Ishikawa (cell line): ENCODE results near the gene NDUFA13.

Source experiments
- CEBPB ChIP-seq: IDR thresholded peaks from 2 replicates; pipeline ENCODE4 v1.6.1; 2012
- CREB1 ChIP-seq: IDR thresholded peaks from 2 replicates; pipeline ENCODE4 v1.6.1; 2012; ENCODE audit warnings: low read depth
- EGR1 ChIP-seq: IDR thresholded peaks from 2 replicates; pipeline ENCODE4 v1.6.1; 2012
- EP300 ChIP-seq: IDR thresholded peaks from 2 replicates; pipeline ENCODE4 v1.6.1; 2012; ENCODE audit warnings: borderline replicate concordance
- FOXM1 ChIP-seq: IDR thresholded peaks from 2 replicates; pipeline ENCODE4 v1.6.1; 2012; ENCODE audit warnings: low read depth, borderline replicate concordance
- MAX ChIP-seq: IDR thresholded peaks from 2 replicates; pipeline ENCODE4 v1.6.1; 2012
- NFIC ChIP-seq: IDR thresholded peaks from 2 replicates; pipeline ENCODE4 v1.6.1; 2012
- RAD21 ChIP-seq: IDR thresholded peaks from 2 replicates; pipeline ENCODE4 v1.6.1; 2012; ENCODE audit warnings: low read depth
- TAF1 ChIP-seq: IDR thresholded peaks from 2 replicates; pipeline ENCODE4 v1.6.1; 2012; ENCODE audit warnings: low read depth, mild to moderate bottlenecking
- TCF12 ChIP-seq: IDR thresholded peaks from 2 replicates; pipeline ENCODE4 v1.6.1; 2012; ENCODE audit warnings: low read depth
- TEAD4 ChIP-seq: IDR thresholded peaks from 2 replicates; pipeline ENCODE4 v1.6.1; 2012
- YY1 ChIP-seq: IDR thresholded peaks from 2 replicates; pipeline ENCODE4 v1.6.1; 2012; ENCODE audit warnings: low read depth
- ZBTB7A ChIP-seq: IDR thresholded peaks from 2 replicates; pipeline ENCODE4 v1.6.1; 2012; ENCODE audit warnings: low read depth
- TF ChIP-seq, protein P1 (sequence below): IDR thresholded peaks from 2 replicates; pipeline ENCODE4 v1.6.1; 2012; ENCODE audit warnings: low read depth, mild to moderate bottlenecking
- TF ChIP-seq, protein P2 (sequence below): IDR thresholded peaks from 2 replicates; pipeline ENCODE4 v1.6.1; 2012

Gene NDUFA13

GRCh38 chr19:19559931-19560330 is 43.9 kb downstream of the NDUFA13 start:
- TF ChIP-seq FOXM1 (no peak), NFIC (no peak), RAD21 (no peak), YY1 (no peak)

GRCh38 chr19:19561946-19562664 is 46.1 kb downstream of the NDUFA13 start:
- TF ChIP-seq FOXM1 (no peak), CREB1 (no peak), EGR1 (no peak), EP300 (no peak), NFIC (no peak), CEBPB (no peak), RAD21 (no peak), MAX (no peak), YY1 (no peak), TCF12 (no peak)
- TF ChIP-seq, protein P1, sequence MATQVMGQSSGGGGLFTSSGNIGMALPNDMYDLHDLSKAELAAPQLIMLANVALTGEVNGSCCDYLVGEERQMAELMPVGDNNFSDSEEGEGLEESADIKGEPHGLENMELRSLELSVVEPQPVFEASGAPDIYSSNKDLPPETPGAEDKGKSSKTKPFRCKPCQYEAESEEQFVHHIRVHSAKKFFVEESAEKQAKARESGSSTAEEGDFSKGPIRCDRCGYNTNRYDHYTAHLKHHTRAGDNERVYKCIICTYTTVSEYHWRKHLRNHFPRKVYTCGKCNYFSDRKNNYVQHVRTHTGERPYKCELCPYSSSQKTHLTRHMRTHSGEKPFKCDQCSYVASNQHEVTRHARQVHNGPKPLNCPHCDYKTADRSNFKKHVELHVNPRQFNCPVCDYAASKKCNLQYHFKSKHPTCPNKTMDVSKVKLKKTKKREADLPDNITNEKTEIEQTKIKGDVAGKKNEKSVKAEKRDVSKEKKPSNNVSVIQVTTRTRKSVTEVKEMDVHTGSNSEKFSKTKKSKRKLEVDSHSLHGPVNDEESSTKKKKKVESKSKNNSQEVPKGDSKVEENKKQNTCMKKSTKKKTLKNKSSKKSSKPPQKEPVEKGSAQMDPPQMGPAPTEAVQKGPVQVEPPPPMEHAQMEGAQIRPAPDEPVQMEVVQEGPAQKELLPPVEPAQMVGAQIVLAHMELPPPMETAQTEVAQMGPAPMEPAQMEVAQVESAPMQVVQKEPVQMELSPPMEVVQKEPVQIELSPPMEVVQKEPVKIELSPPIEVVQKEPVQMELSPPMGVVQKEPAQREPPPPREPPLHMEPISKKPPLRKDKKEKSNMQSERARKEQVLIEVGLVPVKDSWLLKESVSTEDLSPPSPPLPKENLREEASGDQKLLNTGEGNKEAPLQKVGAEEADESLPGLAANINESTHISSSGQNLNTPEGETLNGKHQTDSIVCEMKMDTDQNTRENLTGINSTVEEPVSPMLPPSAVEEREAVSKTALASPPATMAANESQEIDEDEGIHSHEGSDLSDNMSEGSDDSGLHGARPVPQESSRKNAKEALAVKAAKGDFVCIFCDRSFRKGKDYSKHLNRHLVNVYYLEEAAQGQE: no peak
- TF ChIP-seq, protein P2, sequence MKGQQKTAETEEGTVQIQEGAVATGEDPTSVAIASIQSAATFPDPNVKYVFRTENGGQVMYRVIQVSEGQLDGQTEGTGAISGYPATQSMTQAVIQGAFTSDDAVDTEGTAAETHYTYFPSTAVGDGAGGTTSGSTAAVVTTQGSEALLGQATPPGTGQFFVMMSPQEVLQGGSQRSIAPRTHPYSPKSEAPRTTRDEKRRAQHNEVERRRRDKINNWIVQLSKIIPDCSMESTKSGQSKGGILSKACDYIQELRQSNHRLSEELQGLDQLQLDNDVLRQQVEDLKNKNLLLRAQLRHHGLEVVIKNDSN: no peak

GRCh38 chr19:19562665-19563347 is 46.8 kb downstream of the NDUFA13 start:
- no peak; the same call in 1 of the 2 replicates for TF ChIP-seq RAD21
- TF ChIP-seq FOXM1: no peak
- TF ChIP-seq TAF1: no peak
- TF ChIP-seq TCF12: no peak

DNA sequence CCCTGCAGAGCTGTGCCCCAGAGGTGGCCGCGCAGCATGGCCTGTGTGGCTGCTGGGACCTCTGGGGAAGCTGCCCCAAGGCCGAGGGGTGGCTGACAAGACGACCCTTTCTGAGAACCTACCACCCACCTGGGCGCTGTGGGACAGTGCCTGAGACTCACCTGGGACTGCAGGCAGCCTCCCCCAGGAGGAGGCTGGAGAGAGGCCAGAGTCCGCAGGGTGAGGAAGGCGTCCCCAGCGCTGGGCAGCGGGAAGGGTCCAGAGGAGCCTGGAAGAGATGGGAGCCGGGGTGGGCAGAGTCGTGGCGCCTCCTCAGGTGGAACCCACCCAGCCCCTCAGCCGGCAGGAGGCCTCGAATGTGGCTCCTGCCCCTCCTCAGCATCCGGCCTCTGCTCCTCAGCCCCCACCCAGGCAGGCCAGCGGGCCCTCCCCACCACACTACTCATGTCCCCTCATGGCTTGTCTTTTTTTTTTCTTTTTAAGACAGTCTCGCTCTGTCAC is 47.4 kb downstream of the NDUFA13 start:
- TF ChIP-seq CREB1: no peak
- no peak for TF ChIP-seq TEAD4
- TF ChIP-seq CEBPB: no peak
- no peak for TF ChIP-seq YY1
- TF ChIP-seq MAX: no peak
- TF ChIP-seq EGR1: no peak
- TF ChIP-seq NFIC: no peak
- no peak for TF ChIP-seq EP300
- TF ChIP-seq, protein P1: no peak
- TF ChIP-seq ZBTB7A: no peak
- no peak for TF ChIP-seq TCF12
- TF ChIP-seq, protein P2: no peak
- no peak for TF ChIP-seq TAF1
- TF ChIP-seq FOXM1: no peak
- TF ChIP-seq RAD21: no peak

DNA sequence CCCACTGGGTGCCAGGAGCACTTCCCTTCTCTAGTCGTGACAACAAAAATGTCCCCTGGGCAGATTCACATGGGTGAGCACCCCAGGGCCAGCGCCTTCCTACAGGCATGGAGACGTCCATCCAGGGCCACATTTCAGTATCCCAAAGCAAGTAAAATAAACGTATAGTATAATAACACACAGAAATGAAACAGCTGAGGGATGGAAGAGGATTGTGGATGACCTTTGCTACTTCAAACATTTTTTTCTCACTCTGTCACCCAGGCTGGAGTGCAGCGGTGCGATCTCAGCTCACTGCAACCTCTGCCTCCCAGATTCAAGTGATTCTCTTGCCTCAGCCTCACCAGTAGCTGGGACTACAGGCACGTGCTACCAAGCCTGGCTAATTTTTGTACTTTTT is 50.3 kb downstream of the NDUFA13 start:
- TF ChIP-seq EGR1: no peak

- TF ChIP-seq TEAD4 (no peak), MAX (no peak), NFIC (no peak)
Measured at GRCh38 chr19:19567391-19567790, 51.4 kb downstream of the NDUFA13 start.
